SW 1271 (cell line): ENCODE results near the gene SMTNL1.

Experiments used
- DNase-seq, 2 experiments: peaks; one replicate each; lab custom pipeline; 2025; lab: John Stamatoyannopoulos, UW

SMTNL1 gene

DNA sequence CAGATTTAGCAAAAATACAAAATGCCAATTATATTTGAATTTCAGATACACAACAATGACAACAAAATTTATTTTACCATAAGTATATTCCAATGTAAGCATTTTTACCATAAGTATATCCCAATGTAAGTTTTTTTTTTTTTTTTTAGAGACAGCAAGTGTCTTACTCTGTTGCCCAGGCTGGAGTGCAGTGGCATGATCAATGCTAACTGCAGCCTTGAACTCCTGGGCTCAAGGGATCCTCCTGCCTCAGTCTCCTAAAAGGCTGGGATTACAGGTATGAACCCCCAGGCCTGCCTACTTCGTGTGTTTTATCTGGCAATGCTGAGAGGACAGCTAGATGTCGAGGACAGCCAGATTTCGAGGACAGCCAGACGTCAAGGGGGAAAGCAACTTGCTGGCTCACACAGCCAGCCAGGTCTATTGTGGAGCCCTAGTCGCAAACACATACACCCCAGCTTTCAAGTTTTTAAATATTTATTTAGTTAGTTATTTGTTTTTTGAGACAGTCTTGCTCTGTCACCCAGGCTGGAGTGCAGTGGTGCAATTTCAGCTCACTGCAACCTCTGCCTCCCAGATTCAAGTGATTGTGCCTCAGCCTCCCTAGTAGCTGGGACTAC is 59.0 kb downstream of the SMTNL1 start:
- DNase-seq: no peak

DNA sequence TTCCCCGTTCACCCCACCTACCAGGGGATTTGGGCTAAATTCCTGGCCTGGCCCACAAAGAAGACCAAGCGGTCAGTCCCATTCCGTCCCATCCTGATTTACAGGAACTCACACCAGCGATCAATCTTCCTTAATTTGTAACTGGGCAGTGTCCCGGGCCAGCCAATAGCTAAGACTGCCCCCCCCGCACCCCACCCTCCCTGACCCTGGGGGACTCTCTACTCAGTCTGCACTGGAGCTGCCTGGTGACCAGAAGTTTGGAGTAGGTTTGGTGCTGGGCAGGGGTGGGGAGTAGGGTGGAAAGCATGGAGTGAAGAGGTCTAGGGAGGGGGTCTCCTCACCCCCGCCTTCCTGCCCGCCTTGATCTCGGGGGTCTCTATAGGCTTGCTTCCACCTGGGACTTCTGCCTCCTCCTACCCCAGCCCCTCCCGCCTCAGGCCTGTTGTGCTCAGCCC is 60.1 kb downstream of the SMTNL1 start, which contains the start of gene SERPING1:
Gene SERPING1 (plus strand): TSS at position 225 of the 455 bp plus-strand sequence. CDS start 586 bp downstream, outside the sequence.
- no peak for DNase-seq

GRCh38 chr11:57597916-57598830 is 60.8 kb downstream of the SMTNL1 start:
- DNase-seq: no peak

- no peak for DNase-seq
Observed at GRCh38 chr11:57598831-57599155, 61.4 kb downstream of the SMTNL1 start.

DNA sequence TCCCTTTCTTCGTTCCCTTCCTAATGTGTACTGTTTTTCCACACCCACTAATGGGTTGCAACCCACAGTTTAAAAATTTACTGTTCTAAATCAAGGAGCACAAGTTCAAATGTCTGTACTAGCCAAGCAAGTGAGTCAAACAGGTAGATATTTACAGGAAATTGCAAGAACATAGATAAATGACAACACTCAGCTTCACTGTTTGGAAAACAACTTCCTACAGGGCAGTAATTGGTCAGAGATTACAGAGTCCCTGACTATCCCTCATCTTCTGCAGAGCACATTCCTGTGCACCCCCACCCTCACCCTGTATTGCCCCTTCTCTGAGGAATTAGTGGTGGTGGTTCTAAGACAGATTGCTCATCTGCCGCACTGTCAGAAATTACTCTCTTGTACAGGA is 62.0 kb downstream of the SMTNL1 start:
- no peak for DNase-seq
